SK-N-MC (cell line): ENCODE results near the gene KIAA0408.
A peak's percentile ranks its signal among the peaks of the same experiment; 100 is the strongest.
"Not testable (repeated sequence)": the region's sequence is repeated elsewhere in the genome, so short reads cannot be mapped to it uniquely, and the experiment has no call there.

Source experiments
- DNase-seq: peaks from one replicate; pipeline ENCODE4 v3.0.0-alpha.2; 2011; ENCODE audit warnings: low read depth, low spot score
- H3K27ac ChIP-seq: fragments of 200-600 bp; sonication (generic); 2 replicates; pipeline ENCODE4 v1.5.1; 2016; ENCODE audit warnings: mixed run types
- H3K36me3 ChIP-seq: fragments of 200-600 bp; sonication (generic); 2 replicates; pipeline ENCODE4 v1.6.1; 2017; ENCODE audit warnings: antibody characterized with exemption, low read length, mixed read lengths; ENCODE audit not compliant: insufficient read depth
- H3K4me3 ChIP-seq: fragments of 200-600 bp; sonication (generic); 2 replicates; pipeline ENCODE4 v1.5.1; 2016
- H3K9ac ChIP-seq: fragments of 200-600 bp; sonication (generic); 2 replicates; pipeline ENCODE4 v1.8.0; 2017; ENCODE audit warnings: mixed run types, mixed read lengths; ENCODE audit not compliant: insufficient read length
- H3K9me3 ChIP-seq: fragments of 200-600 bp; sonication (generic); 2 replicates; pipeline ENCODE4 v1.6.1; 2017; ENCODE audit warnings: low read depth, mild to moderate bottlenecking, antibody characterized with exemption, low read length, moderate library complexity, mixed read lengths
- EZH2 ChIP-seq: fragments of 200-600 bp; sonication (generic); IDR thresholded peaks from one replicate; pipeline ENCODE4 v1.6.1; 2017; ENCODE audit warnings: antibody characterized with exemption
- FOXP2 ChIP-seq: optimal IDR thresholded peaks from 2 replicates; pipeline ENCODE3; 2011; ENCODE audit warnings: mild to moderate bottlenecking, moderate library complexity; ENCODE audit not compliant: insufficient read depth; ENCODE audit errors: extremely low read length, control extremely low read depth
- POLR2AphosphoS5 ChIP-seq: IDR thresholded peaks from 2 replicates; pipeline ENCODE4 v1.6.1; 2012; ENCODE audit warnings: mild to moderate bottlenecking, low read depth, low read length, borderline replicate concordance

KIAA0408 gene

GRCh38 chr6:127420556-127420955 lies 38.6 kb downstream of the KIAA0408 start:
- TF ChIP-seq FOXP2: no peak
- no peak for TF ChIP-seq EZH2
- no peak for TF ChIP-seq POLR2AphosphoS5
- no peak overlapping the region for H3K27ac ChIP-seq

GRCh38 chr6:127415096-127415495 lies 44.1 kb downstream of the KIAA0408 start:
- H3K36me3 ChIP-seq: no peaks in the 10 kb centered on the region
- no peak for DNase-seq
- TF ChIP-seq POLR2AphosphoS5 (no peak), EZH2 (no peak), FOXP2 (no peak)
- no peak overlapping the region for H3K27ac ChIP-seq
- H3K4me3 ChIP-seq: no peak overlapping the region
- H3K9me3 ChIP-seq: no peaks in the 10 kb centered on the region
- H3K9ac ChIP-seq: no peak overlapping the region

More at GRCh38 chr6:127420556-127420955, 38.6 kb downstream of the KIAA0408 start:
- Histone ChIP-seq H3K36me3 (no peaks in the 10 kb centered on the region), H3K4me3 (no peak overlapping the region), H3K9me3 (no peaks in the 10 kb centered on the region), H3K9ac (no peak overlapping the region)
- DNase-seq: peak; percentile 24

DNA sequence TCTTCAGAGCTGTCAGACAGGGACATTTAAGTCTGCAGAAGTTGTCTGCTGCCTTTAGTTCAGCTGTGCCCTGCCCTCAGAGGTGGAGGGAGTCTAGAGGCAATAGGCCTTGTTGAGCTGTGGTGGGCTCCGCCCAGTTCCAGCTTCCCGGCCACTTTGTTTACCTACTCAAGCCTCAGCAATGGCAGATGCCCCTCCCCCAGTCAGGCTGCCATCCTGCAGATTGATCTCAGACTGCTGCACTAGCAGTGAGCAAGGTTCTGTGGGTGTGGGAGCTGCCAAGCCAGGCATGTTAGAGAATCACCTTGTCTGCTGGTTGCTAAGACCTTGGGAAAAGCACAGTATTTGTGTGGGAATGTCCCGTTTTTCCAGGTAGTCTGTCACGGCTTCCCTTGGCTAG lies 46.1 kb downstream of the KIAA0408 start:
- not testable (repeated sequence) for H3K27ac ChIP-seq, H3K4me3 ChIP-seq, H3K36me3 ChIP-seq, DNase-seq, H3K9ac ChIP-seq, H3K9me3 ChIP-seq

- H3K9ac ChIP-seq, H3K36me3 ChIP-seq, H3K9me3 ChIP-seq: not testable (repeated sequence)
These were observed 47.2 kb downstream of the KIAA0408 start for GRCh38 chr6:127412016-127412415.

More at GRCh38 chr6:127412016-127412415, 47.2 kb downstream of the KIAA0408 start:
- DNase-seq, H3K27ac ChIP-seq, H3K4me3 ChIP-seq: not testable (repeated sequence)
